ENCODE data around the gene OR51V1. TPM values are rescaled to one million over a fixed set of nuclear protein-coding genes. Genes with fewer than 3 reads are reported as not detected.

The OR51V1 gene
- total and polyA plus RNA-seq, 2 of the 4 experiments (the other 2 are of a cell fraction), result not detected

DNA sequence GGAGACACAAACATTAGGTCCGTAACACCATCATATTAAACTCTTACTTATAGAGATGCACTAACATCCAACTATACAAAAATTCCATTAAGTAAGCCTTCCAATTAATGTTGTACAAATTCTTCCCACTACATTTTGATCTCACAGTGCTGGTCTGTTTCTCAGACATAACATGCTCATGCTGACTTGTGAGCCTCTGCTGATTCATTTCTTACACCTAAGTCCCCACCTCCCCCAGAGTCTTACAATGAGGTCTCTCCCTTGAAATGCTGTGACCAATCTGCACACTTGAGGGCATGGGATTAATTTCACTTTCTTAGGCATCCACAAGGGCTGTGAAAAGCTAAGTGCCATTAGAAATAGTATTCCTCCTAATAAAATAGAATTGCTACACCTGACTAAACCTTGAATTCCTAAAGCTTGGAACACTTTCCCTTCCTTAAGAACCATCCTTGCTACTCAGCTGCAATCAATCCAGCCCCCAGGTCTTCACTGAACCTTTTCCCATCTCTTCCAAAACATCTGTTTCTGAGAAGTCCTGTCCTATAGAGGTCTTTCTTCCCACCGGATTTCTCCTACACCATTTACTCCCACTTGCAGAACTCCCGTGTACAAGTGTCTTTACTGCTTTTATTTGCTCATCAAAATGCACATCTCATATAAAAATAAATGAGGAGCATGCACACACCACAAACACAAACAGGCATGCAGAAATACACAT lies 47.1 kb upstream of the OR51V1 start (continued):
- no peak for TF ChIP-seq RFX5 (IDR thresholded peaks at IDR 0.05; ENCODE audit: low read depth, low read length)

- in situ Hi-C loops (cut with MboI; ENCODE audit: low sequenced_read_pairs) (no loop called here), dilution Hi-C loops (cut with HindIII; ENCODE audit: low sequenced_read_pairs, unreplicated experiment) (no loop called here), intact Hi-C loops (cut with micrococcal nuclease) (no loop called here)
- no peak for DNase-seq
- Histone ChIP-seq H2BK5ac (ENCODE audit: low read depth, low read length, poor library complexity, severe bottlenecking) (peak overlapping the region; percentile 10), H3K4me2 (ENCODE audit: low read depth, low read length) (no peak overlapping the region), H2AFZ (replicated peaks; ENCODE audit: low read length, poor library complexity) (no peak overlapping the region), H2BK20ac (ENCODE audit: low read depth, low read length) (peak overlapping the region; percentile 62), H3K9me1 (ENCODE audit: insufficient read depth, low read length) (peaks cover 7% of the 10 kb centered on the region; the same call in 1 of the 2 replicates), H3K36me3 (ENCODE audit: control insufficient read depth, insufficient read depth, low read length) (no peaks in the 10 kb centered on the region), H2AK5ac (ENCODE audit: low read depth, low read length) (no peak overlapping the region), H3K4ac (ENCODE audit: low read depth, low read length) (peak overlapping the region; percentile 51; the same call in 1 of the 2 replicates), H3K18ac (ENCODE audit: low read depth, low read length) (peak overlapping the region; percentile 69; the same call in 1 of the 2 replicates), H3K4me3 (ENCODE audit: insufficient read depth, low read depth, low read length) (no peak overlapping the region), H3K4me1 (ENCODE audit: control insufficient read depth, insufficient read depth, low read length) (peaks cover 2% of the 10 kb centered on the region; the same call in 1 of the 2 replicates), H2AK9ac (replicated peaks; ENCODE audit: low read depth, low read length, poor library complexity) (no peak overlapping the region), H3K27me3 (ENCODE audit: control insufficient read depth, insufficient read depth, low read length) (no peaks in the 10 kb centered on the region), H3K27ac (ENCODE audit: insufficient read depth, low read length) (no peak overlapping the region), H3K23ac (ENCODE audit: low read depth, low read length) (no peak overlapping the region), H4K8ac (ENCODE audit: low read depth in 2 of 2, low read length in 2 of 2) (peak overlapping the region; percentile 35 to 57; a peak in 2 of 4 replicates), H3K9me3 (ENCODE audit: control insufficient read depth, insufficient read depth, low read length) (no peaks in the 10 kb centered on the region), H3K79me1 (ENCODE audit: low read depth in 1 of 2, low read length in 2 of 2) (no peaks in the 10 kb centered on the region), H4K20me1 (ENCODE audit: insufficient read depth, low read length) (no peaks in the 10 kb centered on the region), H3K56ac (ENCODE audit: extremely low read depth, insufficient read depth, low read length) (no peak overlapping the region), H3K14ac (replicated peaks; ENCODE audit: low read depth, low read length) (0 out of 2 replicates have a peak overlapping the region, but pooled peaks have one; percentile 6), H4K5ac (ENCODE audit: low read depth, low read length) (peak overlapping the region; percentile 29; the same call in 1 of the 2 replicates), H3K9ac (ENCODE audit: low read depth, low read length) (no peak overlapping the region), H2BK15ac (ENCODE audit: low read depth, low read length) (peak overlapping the region; percentile 42; the same call in 1 of the 3 replicates), H2BK120ac (ENCODE audit: low read depth, low read length) (peak overlapping the region; percentile 66), H4K91ac (ENCODE audit: insufficient read depth, low read depth, low read length) (peak overlapping the region; percentile 19)
- CTCF ChIA-PET, result no interaction called here
- POLR2A ChIA-PET (ENCODE audit: unreplicated experiment), result no interaction called here
- no peak; the same call in 1 of the 2 replicates for ATAC-seq (ENCODE audit: low read depth)
- no CpG with 5 or more reads among the region's 6 CpGs for WGBS, 2 experiments (ENCODE audit: extremely low coverage in 2 of 2, insufficient read length in 1 of 2)
- no TSS peak for BruUV-seq (replicated peaks)
- TF ChIP-seq RFX5 (IDR thresholded peaks at IDR 0.05; ENCODE audit: low read depth, low read length) (no peak), FOS (IDR thresholded peaks at IDR 0.05; ENCODE audit: low read depth, low read length) (no peak), MAZ (IDR thresholded peaks at IDR 0.05; ENCODE audit: borderline replicate concordance, low read depth, low read length) (no peak), MAFK (IDR thresholded peaks at IDR 0.05; ENCODE audit: low read depth, low read length) (no peak), CTCF (conservative IDR thresholded peaks at IDR 0.05; ENCODE audit: low read depth, low read length) (no peak), SMC3 (IDR thresholded peaks at IDR 0.05; ENCODE audit: low read depth, low read length) (no peak), RCOR1 (IDR thresholded peaks at IDR 0.05; ENCODE audit: insufficient replicate concordance, low read length) (no peak), CEBPB (IDR thresholded peaks at IDR 0.05; ENCODE audit: low read depth, low read length) (no peak), CHD1 (IDR thresholded peaks at IDR 0.05; ENCODE audit: low read depth, low read length) (no peak), NFE2L2 (IDR thresholded peaks at IDR 0.05; ENCODE audit: low read depth, low read length) (no peak), POLR2A (IDR thresholded peaks at IDR 0.05; ENCODE audit: low read depth, low read length) (no peak), MXI1 (IDR thresholded peaks at IDR 0.05; ENCODE audit: borderline replicate concordance, low read depth, low read length) (no peak)
- TF ChIP-seq, protein P1, sequence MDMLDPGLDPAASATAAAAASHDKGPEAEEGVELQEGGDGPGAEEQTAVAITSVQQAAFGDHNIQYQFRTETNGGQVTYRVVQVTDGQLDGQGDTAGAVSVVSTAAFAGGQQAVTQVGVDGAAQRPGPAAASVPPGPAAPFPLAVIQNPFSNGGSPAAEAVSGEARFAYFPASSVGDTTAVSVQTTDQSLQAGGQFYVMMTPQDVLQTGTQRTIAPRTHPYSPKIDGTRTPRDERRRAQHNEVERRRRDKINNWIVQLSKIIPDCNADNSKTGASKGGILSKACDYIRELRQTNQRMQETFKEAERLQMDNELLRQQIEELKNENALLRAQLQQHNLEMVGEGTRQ (IDR thresholded peaks at IDR 0.05; ENCODE audit: low read depth, low read length), result no peak
Measured at GRCh38 chr11:5246772-5247471, 46.4 kb upstream of the OR51V1 start.

Measured in IMR-90 (cell line).